ENCODE results near the gene AP3D1. TPM values are rescaled to one million over a fixed set of nuclear protein-coding genes. Genes with fewer than 3 reads are reported as not detected.

AP3D1 gene
- total RNA-seq, 1 experiment from 2014 or later, result 114 TPM

- no peak for DNase-seq (ENCODE audit: low read depth, low spot score)
- in situ Hi-C loops (cut with HindIII; ENCODE audit: low pct_unique_long_range_greater_than_20kb, low sequenced_read_pairs), result no loop called here
These were observed 15.7 kb upstream of the AP3D1 start for GRCh38 chr19:2166741-2167738.

- in situ Hi-C loops (cut with HindIII; ENCODE audit: low pct_unique_long_range_greater_than_20kb, low sequenced_read_pairs), result no loop called here
- no peak for DNase-seq (ENCODE audit: low read depth, low spot score)
These were observed 12.9 kb upstream of the AP3D1 start for GRCh38 chr19:2164020-2164998.

- in situ Hi-C loops (cut with HindIII; ENCODE audit: low pct_unique_long_range_greater_than_20kb, low sequenced_read_pairs), result no loop called here
- no peak for DNase-seq (ENCODE audit: low read depth, low spot score)
These were observed 9.0 kb upstream of the AP3D1 start for GRCh38 chr19:2160379-2160778.

- no peak for DNase-seq (ENCODE audit: low read depth, low spot score)
- in situ Hi-C loops (cut with HindIII; ENCODE audit: low pct_unique_long_range_greater_than_20kb, low sequenced_read_pairs), result no loop called here
These were observed 6.1 kb upstream of the AP3D1 start for GRCh38 chr19:2157452-2157851.

- in situ Hi-C loops (cut with HindIII; ENCODE audit: low pct_unique_long_range_greater_than_20kb, low sequenced_read_pairs), result no loop called here
- no peak for DNase-seq (ENCODE audit: low read depth, low spot score)
These were observed 3.3 kb upstream of the AP3D1 start for GRCh38 chr19:2154587-2155075.

GRCh38 chr19:2150794-2151338 is 500 bp downstream of the AP3D1 start:
- no peak for DNase-seq (ENCODE audit: low read depth, low spot score)
- in situ Hi-C loops (cut with HindIII; ENCODE audit: low pct_unique_long_range_greater_than_20kb, low sequenced_read_pairs), result no loop called here

GRCh38 chr19:2149980-2150793 is 1.2 kb downstream of the AP3D1 start:
- in situ Hi-C loops (cut with HindIII; ENCODE audit: low pct_unique_long_range_greater_than_20kb, low sequenced_read_pairs), result no loop called here
- DNase-seq (ENCODE audit: low read depth, low spot score), result no peak

GRCh38 chr19:2148482-2149135 is 2.8 kb downstream of the AP3D1 start:
- in situ Hi-C loops (cut with HindIII; ENCODE audit: low pct_unique_long_range_greater_than_20kb, low sequenced_read_pairs), result no loop called here
- DNase-seq (ENCODE audit: low read depth, low spot score), result no peak

GRCh38 chr19:2145831-2146241 is 5.5 kb downstream of the AP3D1 start:
- no peak for DNase-seq (ENCODE audit: low read depth, low spot score)
- in situ Hi-C loops (cut with HindIII; ENCODE audit: low pct_unique_long_range_greater_than_20kb, low sequenced_read_pairs), result no loop called here

GRCh38 chr19:2144190-2144589 is 7.2 kb downstream of the AP3D1 start:
- in situ Hi-C loops (cut with HindIII; ENCODE audit: low pct_unique_long_range_greater_than_20kb, low sequenced_read_pairs), result no loop called here
- DNase-seq (ENCODE audit: low read depth, low spot score), result no peak

- no peak for DNase-seq (ENCODE audit: low read depth, low spot score)
- in situ Hi-C loops (cut with HindIII; ENCODE audit: low pct_unique_long_range_greater_than_20kb, low sequenced_read_pairs), result no loop called here
These were observed 9.1 kb downstream of the AP3D1 start for GRCh38 chr19:2142173-2142829.

GRCh38 chr19:2140138-2140569 is 11.2 kb downstream of the AP3D1 start:
- DNase-seq (ENCODE audit: low read depth, low spot score), result no peak
- in situ Hi-C loops (cut with HindIII; ENCODE audit: low pct_unique_long_range_greater_than_20kb, low sequenced_read_pairs), result no loop called here

- in situ Hi-C loops (cut with HindIII; ENCODE audit: low pct_unique_long_range_greater_than_20kb, low sequenced_read_pairs), result no loop called here
- no peak for DNase-seq (ENCODE audit: low read depth, low spot score)
These were observed 11.8 kb downstream of the AP3D1 start for GRCh38 chr19:2139385-2140137.

- in situ Hi-C loops (cut with HindIII; ENCODE audit: low pct_unique_long_range_greater_than_20kb, low sequenced_read_pairs), result no loop called here
- DNase-seq (ENCODE audit: low read depth, low spot score), result no peak
These were observed 13.2 kb downstream of the AP3D1 start for GRCh38 chr19:2138061-2138728.

GRCh38 chr19:2136796-2137195 is 14.6 kb downstream of the AP3D1 start:
- DNase-seq (ENCODE audit: low read depth, low spot score), result no peak
- in situ Hi-C loops (cut with HindIII; ENCODE audit: low pct_unique_long_range_greater_than_20kb, low sequenced_read_pairs), result no loop called here
